PC-9 (cell line): Measurements from ENCODE around the gene KIAA0513.

Source experiments
- CTCF ChIP-seq: fragments of 200-600 bp; sonication (generic); conservative IDR thresholded peaks from 2 replicates; pipeline ENCODE4 v1.6.1; 2017; ENCODE audit warnings: mixed run types, antibody characterized with exemption, mild to moderate bottlenecking, moderate library complexity
- EZH2 ChIP-seq: fragments of 200-600 bp; sonication (generic); IDR thresholded peaks from 2 replicates; pipeline ENCODE4 v1.8.0; 2017; ENCODE audit warnings: antibody characterized with exemption, low read depth

GRCh38 chr16:85045077-85045476, 17.5 kb downstream of the KIAA0513 start:
- TF ChIP-seq CTCF (no peak), EZH2 (no peak)
